Limb (tissue), 2 donors: ENCODE measurements around the gene BTG1.
"Not testable (repeated sequence)": the region's sequence is repeated elsewhere in the genome, so short reads cannot be mapped to it uniquely, and the experiment has no call there.

ENCODE experiments used
- DNase-seq, 2 donors: peaks; one replicate each; pipeline ENCODE4 v3.0.0-alpha.2; 2016; ENCODE audit errors: extremely low spot score in 2 of 2

The BTG1 gene

DNA sequence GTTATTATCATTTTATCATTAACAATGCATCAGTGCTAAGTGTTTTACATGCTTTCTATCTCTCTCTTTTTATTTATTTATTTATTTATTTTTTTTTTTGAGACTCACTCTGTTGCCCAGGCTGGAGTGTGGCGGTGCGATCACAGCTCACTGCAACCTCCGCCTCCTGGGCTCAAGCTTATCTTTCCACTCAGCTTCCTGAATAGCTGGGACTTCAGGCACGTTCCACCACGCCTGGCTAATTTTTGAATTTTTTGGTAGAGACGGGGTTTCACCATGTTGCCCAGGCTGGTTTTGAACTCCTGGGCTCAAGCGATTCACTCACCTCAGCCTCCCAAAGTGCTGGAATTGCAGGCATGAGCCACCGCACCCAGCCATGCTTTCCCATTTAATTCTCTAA is 3.9 kb upstream of the BTG1 start:
- DNase-seq = no peak

GRCh38 chr12:92147491-92147890 is 1.8 kb upstream of the BTG1 start:
- DNase-seq = no peak

- DNase-seq = no peak
Observed at GRCh38 chr12:92146497-92147224, 1.0 kb upstream of the BTG1 start.

DNA sequence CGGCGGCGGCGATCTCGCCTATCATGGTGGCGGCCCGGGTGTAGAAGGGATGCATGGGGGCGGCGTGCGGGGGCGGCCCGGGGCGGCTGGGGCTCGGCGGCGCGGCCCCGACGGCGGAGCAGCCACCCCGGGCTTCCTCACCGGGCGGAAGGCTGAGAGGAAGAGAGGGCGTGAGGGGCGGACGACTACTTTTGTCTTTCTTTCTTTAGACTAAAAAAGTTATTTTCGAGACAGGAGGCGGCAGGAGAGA is 240 bp downstream of the BTG1 start:
- DNase-seq = peak in 1 of 2 donors; percentile 77

- peak in 1 of 2 donors; percentile 80 for DNase-seq
Observed at GRCh38 chr12:92144631-92145480, 790 bp downstream of the BTG1 start.

DNA sequence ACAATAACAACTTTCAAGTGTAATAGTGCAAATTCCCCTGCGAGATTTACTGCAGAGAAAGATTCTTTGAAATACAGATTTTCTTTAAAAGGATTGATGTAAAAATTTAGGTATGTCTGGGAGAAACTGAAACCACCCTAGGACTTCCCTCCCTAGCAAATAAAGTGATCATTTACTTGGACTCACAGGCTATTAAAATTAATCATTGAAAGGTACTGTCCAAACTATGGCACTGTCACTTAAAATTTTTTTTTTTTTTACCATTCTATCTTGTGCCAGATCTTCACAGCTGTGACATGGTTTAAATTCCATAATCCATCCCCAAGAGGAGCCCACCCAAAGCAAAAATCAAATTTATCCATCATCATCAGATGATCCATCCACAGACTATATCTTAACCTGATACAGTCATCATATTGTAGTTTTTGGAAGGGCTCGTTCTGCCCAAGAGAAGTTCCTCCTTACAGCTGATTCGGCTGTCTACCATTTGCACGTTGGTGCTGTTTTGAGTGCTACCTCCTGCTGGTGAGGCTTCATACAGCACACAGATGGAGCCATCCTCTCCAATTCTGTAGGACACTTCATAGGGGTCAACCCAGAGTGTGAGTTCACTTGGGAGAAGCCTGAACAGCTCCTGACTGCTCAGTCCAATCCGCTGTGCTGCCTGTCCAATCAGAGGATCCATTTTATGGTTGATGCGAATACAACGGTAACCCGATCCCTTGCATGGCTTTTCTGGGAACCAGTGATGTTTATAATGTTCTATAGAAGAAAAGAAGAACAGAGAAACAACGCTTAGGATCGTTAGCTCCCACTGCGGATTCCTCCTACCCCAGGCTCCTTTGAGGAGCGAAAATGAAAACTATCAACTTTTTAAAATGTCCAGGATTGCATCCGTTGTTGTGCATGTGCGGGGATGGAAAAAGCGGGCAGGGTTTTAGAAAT is 1.7 kb downstream of the BTG1 start:
- DNase-seq = peak; percentile 79 to 82

DNA sequence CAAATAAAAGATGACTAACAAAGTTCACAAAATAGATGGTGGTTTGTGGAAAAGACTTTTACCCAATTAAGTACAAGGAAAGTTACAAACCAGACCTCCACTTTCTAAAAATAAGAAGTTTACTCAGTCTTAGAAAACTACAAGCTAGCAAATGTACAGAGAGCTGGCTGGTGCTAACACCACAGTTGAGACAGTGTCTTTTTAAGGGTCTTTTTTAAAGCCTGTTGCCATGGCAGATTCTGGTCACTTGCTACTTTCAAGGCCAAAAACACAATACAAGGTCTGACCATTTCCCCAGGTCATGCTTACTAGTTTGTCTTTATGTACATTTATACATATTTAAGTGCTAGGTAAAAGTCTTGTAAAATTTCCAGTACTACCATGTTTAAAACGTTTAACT is 2.4 kb downstream of the BTG1 start:
- DNase-seq = no peak

DNA sequence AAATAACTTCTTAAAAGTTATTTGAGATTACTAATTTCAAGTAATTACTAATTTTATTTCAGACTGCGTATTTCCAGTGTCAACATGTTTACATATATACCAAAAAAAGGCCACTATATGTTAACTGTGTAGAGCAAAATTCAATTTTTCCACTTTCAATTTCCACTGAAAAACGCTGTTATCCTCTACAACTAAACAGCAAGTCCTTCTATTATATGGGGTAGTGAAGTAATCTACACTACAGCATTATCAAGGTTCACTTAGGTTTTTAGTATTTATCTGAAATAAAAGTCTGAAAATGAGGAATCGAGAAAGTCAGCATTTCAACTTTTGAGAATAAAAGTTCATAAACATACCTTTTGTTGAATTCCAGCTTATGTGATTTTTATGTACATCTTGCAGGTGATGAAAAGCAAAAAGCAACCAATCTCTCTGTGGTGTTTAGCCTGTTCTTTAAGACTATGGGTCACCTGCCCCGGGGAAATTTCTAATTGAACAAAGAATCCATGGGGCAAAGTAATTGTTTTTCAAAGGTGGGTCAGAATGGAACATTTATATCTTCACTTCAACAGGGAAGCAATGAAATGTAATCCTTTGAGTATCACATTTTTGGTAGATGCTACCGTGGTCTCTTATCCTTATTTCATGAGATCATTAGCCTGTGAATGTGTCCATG is 3.3 kb downstream of the BTG1 start:
- DNase-seq = no peak

DNA sequence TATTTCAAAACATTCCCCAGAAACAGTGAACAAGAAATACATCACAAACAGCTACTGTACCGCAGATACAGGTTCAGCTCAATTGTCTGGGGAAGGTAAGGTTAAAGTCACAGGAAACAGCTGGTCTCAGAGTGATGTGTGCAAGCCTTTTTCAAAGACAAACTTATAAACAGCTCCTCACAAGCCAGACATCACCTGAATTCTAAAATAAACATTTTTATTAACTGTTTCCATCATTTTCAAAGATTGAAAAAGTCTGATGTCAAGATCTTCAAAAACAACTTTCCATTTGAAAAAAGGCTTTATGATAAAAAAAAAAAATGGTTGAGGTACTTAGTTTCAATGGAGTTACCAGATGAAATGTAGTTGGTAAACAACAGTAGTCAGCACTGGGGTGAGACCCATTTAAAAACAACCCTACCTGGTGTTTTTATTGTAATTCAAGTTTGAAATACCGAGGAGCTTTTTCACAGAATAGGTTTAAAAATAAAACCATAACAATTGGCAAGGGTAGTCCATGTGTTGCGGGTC is 4.0 kb downstream of the BTG1 start:
- no peak for DNase-seq

GRCh38 chr12:92140896-92141536 is 4.6 kb downstream of the BTG1 start:
- DNase-seq = no peak

- DNase-seq = no peak
Observed at GRCh38 chr12:92140156-92140555, 5.5 kb downstream of the BTG1 start.

DNA sequence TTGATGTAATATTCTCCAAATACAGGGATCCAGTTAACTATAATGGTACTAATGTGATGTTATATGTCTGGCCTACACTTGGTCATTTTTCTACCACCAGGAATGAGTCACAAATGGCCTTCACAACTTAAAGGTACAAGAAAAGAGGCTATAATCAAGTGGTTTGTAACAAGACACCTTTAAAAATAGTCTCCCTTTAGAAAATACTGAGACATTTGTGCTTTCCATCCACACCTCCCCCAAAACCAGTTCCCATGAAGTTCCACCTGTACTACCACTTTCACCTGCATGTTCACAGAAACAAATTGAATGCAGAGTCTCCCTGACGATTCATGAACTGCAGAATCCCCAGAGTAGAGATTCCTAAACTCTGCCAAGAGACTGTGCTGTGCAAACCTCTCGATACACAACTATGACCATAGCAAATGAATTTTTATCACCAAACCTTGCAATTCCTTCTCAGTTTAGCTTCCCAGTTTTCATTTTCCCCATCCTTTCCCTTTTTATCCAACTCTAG is 6.0 kb downstream of the BTG1 start:
- DNase-seq = no peak

- no peak for DNase-seq
Observed at GRCh38 chr12:92138626-92139025, 7.0 kb downstream of the BTG1 start.

DNA sequence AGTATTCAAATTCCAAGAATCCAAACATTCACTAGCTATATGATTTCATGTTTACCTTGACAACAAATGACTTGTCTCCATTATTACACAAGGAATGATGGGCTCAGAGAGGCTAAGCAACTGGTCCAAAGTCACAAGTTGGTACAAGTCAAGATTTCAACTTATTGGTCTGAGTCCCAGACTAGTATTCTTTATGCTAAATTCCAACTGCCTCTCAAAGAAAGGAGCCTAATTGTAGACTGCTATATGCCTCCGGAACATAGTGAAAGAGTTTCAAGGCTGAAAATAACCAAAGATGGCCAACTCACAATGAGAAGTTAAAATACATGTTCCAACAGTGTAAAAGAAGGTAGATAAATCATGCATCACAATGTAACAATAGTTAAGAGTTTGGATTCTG is 7.5 kb downstream of the BTG1 start:
- DNase-seq = no peak

DNA sequence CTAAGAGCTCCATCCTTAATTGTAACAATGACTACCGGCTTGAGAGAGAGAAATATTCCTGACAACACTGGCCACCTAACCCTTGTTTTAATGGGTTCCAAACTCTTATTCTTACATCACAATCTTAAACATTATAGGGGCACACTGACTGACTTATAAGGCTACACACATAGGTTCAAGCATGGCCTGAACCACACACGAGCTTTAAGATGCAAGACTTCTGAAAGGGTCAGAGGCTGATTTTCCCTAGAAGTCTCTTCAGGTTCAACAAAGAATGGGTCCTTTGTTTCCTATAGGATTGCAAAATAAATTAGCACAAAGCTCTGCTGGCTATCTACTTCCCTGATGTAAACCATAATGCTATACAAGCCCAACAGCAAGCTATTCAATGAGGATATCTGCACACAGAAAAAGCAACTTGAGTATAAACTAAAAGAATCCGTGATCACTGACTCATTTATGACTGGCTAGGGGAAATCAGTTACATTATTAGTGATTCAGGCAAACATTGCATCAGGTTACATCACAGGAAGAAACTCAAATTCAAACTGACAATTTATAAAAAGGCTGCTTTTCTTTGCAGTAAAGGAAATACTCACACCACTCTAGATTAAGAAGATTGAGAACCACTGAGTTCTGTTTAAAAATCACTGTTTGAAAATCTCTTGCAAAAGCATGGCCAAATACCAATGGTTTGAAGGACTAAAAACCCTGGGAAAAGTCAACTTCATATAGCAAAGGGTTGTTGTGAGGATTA is 8.5 kb downstream of the BTG1 start:
- no peak for DNase-seq

GRCh38 chr12:92136026-92136730 is 9.5 kb downstream of the BTG1 start:
- no peak for DNase-seq

DNA sequence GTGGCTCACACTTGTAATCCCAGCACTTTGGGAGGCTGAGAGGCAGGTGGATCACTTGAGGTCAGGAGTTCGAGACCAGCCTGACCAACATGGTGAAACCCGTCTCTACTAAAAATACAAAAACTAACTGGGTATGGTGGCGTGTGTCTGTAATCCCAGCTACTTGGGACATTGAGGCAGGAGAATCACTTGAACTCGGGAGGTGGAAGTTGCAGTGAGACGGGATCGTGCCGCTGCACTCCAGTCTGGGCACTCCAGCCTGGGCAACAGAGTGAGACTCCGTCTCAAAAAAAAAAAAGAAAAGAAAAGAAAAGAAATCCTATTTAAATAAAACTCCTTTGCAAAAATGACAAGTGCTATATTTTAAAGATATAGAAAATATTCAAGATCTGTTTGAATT is 10.1 kb downstream of the BTG1 start:
- DNase-seq = not testable (repeated sequence)

DNA sequence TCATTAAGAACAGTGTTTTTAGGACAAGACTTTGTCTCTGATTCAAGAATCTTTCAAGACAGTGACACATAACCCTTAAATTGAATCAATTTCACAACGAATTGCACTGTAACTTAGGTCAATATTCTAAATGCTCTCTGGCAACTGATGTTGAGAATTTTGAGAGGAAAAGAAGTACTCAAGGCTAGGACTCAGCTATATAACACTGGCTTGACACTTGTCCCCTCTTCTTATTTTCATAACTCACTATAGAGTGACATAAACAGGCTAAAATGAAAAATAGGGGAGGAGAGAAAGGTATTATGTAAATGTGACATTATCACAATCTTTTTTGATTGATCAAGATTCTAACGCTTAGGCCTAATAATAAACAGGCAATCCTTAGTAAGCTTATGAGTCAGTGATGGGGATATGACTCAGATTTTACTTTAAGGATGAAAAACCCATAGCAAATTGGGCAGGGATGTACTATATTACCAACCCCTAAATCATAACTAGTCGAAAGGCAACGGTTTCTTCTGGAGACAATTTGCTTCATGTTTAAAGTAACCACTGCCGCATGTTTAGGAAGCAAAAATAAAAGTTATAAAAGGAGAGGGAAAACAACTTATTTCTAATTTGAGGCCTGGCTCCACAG is 10.9 kb downstream of the BTG1 start:
- DNase-seq = no peak
